Skin epidermis (tissue), 12 donors: ENCODE measurements around the gene CD28.

Experiments
- H3K27ac ChIP-seq, 21 experiments: fragments of 200-600 bp; sonication (generic) in 11 of 21; one replicate each; pipeline ENCODE4 v1.5.0; 2020; ENCODE audit warnings: mild to moderate bottlenecking in 3 of 21, inconsistent platforms in 2 of 21, moderate library complexity in 2 of 21
- H3K4me3 ChIP-seq, 7 experiments: fragments of 200-600 bp; sonication (generic) in 2 of 7; one replicate each; pipeline ENCODE4 v1.5.0; 2020; ENCODE audit warnings: inconsistent platforms in 2 of 7, mild to moderate bottlenecking in 2 of 7, moderate library complexity in 1 of 7

Gene CD28

DNA sequence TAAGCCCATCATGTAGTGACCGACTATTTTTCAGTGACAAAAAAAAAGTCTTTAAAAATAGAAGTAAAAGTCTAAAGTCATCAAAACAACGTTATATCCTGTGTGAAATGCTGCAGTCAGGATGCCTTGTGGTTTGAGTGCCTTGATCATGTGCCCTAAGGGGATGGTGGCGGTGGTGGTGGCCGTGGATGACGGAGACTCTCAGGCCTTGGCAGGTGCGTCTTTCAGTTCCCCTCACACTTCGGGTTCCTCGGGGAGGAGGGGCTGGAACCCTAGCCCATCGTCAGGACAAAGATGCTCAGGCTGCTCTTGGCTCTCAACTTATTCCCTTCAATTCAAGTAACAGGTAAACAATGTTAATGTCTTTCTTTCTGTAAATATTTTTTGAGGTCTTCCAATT is at the start of gene CD28:
Gene CD28, plus strand, starts transcription at position 237 of the 400 bp plus-strand sequence. Its CDS starts 58 bp downstream, at position 295.
- Histone ChIP-seq H3K4me3 (peak within 1 kb of the TSS; percentile 2 to 37 (median 17)), H3K27ac (peak within 1 kb of the TSS in 13 of 21 experiments; percentile 27 to 86 (median 62))

DNA sequence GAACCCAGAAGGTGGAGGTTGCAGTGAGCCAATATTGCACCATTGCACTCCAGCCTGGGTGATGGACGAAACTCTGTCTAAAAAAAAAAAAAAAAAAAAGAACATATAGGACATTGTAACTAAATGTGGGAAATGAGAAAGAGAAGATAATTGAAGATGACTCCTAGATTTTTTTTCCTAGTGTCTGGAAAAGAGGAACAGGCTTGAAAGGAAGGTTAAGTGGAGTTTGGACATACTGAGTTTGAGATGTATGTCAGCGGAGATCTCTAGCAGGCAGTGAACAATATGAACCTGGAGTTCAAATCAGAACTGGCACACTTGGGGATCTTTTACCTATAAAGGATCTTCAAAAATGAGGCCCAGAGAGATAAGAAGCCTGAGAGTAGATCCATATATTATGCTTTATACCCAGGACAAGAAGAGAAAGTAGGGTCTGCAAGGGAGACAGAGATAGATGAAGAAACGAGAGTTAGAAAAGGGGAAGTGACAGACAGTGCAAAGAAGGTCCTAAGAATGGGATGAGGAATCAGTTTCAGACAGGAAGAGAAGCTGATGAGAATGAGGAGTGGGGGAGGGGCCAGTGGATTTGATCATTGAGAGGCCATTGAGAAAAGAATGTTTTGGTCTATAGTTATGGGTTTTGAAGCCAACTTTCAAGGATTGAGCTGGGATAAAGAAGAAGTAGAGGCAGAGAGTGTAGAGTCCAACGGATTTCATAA is 46.9 kb upstream of the CD28 start:
- peak overlapping the region in 1 of 21 experiments; percentile 36 for H3K27ac ChIP-seq
- H3K4me3 ChIP-seq, result no peak overlapping the region

GRCh38 chr2:203660465-203660864 is 46.0 kb upstream of the CD28 start:
- Histone ChIP-seq H3K4me3 (no peak overlapping the region), H3K27ac (no peak overlapping the region)

DNA sequence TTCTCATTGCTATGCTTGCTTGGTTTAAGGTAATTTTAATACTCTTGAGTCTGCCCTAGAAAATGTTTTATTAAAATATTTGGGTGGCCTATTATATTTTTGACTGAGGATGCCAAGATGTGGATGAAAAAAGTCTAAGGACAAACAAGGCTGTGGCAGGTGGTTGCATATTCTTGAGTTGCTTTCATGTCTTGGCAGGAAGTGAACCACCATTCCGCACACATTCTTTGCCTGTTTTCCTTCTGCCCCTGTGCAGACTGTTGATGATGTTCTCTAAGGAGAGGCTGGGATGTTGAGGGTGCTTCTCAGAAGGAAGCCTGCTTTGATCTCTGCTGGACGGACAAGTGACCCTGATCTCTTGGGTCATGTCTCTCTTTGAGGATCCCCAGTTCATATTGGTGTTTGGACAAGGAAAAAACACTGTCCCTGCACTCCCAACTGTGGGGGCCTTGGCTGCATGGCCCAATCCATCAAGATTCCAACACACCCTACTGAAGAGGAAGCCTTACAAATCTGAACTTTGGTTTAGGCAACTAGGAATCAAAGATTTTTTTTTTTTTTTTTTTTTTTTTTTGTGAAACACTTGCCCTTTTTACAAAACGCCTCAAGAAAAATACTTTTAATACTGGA is 45.0 kb upstream of the CD28 start:
- no peak overlapping the region for H3K4me3 ChIP-seq
- H3K27ac ChIP-seq, result no peak overlapping the region

GRCh38 chr2:203662487-203662886 is 44.0 kb upstream of the CD28 start:
- no peak overlapping the region for H3K4me3 ChIP-seq
- H3K27ac ChIP-seq, result no peak overlapping the region

DNA sequence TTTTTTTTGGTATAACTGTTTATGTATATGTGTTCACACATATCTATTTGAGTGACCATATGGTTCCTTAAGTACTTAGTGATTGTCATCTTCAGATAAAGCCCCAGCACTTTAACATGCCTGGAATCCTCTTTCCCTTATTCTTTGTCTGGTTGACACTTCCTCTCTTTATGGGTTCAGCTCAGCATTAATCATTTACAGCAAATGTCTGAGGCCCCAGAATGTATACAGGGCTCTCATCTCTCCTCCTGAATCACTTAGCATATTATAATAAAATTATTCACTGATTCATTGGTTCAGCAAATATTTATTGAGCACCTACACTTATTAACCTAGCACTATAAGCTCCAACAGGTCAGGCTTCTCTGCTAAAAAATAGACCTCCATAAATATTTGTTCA is 43.5 kb upstream of the CD28 start:
- Histone ChIP-seq H3K27ac (no peak overlapping the region), H3K4me3 (no peak overlapping the region)

DNA sequence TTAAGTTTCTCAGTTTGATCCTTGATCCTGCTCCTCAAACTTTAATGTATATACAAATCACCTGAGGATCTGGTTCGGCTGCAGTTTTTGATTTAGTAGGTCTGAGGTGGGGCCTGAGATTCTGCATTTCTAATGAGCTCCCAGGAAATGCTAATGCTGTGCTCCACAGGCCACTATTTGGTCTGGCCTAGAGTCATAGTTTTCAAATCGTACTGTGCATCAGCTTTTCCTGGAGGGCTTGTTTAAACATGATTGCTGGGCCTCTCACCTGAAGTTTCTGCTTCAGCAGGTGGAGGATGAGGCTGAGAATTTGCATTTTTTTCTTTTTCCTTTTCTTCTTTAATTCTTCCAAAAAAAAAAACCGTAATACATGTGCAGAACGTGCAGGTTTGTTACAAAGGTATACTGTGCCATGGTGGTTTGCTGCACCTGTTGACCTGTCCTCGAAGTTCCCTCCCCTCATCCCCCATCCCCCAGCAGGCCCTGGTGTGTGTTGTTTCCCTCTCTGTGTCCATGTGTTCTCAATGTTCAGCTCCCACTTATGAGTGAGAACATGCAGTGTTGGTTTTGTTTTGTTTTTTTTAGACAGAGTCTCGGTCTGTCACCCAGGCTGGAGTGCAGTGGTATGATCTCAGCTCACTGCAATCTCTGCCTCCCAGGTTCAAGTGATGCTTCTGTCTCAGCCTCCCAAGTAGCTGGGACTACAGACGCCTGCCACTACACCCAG is 42.2 kb upstream of the CD28 start:
- H3K27ac ChIP-seq, result no peak overlapping the region

GRCh38 chr2:203667838-203668237 is 38.6 kb upstream of the CD28 start:
- no peak overlapping the region for H3K27ac ChIP-seq
- no peak overlapping the region for H3K4me3 ChIP-seq

More for the DNA sequence above, 42.2 kb upstream of the CD28 start:
- no peak overlapping the region for H3K4me3 ChIP-seq

DNA sequence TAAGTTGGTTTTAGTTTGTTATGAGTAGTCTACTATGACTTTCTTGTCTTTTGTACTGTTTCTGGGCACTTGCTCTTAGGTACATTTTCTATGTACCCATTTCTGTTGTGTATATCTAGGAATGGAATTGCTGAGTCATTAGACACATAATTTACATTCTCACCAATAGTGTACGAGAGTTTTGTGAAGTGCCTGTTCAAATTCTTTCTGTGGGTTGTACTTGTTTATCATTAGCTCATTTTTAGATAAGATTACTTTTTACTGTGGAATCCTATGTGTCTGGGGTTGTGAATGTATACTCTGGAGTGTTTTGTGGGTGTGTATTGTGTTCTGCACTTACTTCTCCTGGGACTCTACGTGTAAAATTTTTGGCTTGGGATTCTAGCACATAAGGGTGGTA is 36.6 kb upstream of the CD28 start:
- Histone ChIP-seq H3K4me3 (no peak overlapping the region), H3K27ac (no peak overlapping the region)

DNA sequence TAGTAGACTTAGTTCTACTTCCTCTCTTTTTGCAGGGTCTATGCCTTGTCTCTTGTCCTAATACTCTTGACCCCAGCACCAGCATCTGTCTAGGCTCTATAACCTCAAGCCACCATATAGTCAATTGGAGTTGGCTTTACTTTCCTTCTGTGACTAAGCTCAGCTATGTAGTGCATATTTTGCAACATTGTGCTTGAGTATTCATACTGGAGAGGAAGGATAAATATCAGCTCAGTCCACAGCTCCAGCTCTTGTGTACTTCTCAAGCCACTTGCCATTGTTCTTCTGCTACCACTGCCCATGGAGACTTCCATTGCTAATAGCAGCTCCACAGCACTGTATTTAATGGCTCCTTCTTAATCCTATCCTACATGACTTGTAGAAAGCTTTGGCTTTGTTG is 35.5 kb upstream of the CD28 start:
- H3K27ac ChIP-seq, result no peak overlapping the region
- no peak overlapping the region for H3K4me3 ChIP-seq

DNA sequence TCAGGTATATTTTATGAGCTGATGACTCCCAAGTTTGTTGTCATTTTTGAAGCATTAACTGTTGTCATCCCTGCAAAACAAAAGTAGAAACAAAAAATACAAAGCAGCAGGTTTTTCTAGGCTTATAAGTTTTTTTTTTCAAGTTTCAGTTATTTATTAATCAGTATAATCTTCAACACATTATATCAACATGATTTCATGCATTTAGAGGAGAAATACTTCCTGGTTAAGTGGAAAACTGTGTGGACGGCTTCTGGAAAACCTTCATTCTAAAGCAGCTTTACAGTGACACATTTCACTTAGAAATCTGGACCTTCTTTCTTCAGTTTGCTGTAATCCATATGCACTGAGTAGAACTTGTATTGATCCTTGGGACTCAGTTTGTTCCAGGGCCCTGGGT is 34.6 kb upstream of the CD28 start:
- no peak overlapping the region for H3K27ac ChIP-seq
- H3K4me3 ChIP-seq, result no peak overlapping the region

- no peak overlapping the region for H3K4me3 ChIP-seq
- H3K27ac ChIP-seq, result peak overlapping the region in 3 of 21 experiments; percentile 19 to 79 (median 67)
Measured at GRCh38 chr2:203672856-203673255, 33.6 kb upstream of the CD28 start.

DNA sequence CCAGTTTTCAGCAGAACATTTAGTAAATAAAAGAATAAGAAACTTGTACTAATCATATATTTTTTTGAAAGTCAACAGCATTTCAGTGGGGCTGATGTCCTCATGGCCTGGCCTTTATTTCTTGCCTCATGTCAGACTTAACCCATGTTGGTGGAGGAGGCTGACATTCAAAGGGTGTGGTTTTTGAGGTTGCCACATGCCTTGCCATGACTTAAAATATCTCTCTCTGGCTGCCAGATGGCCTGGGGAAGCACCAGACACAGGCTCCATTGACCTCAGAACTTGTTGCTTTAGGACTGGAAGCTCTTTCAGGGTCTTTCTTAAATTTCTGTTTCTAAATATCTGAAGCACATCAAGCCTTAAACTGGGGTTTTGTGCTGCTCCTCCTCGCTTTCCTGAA is 32.5 kb upstream of the CD28 start:
- H3K4me3 ChIP-seq, result no peak overlapping the region
- peak overlapping the region in 12 of 21 experiments; percentile 12 to 79 (median 50) for H3K27ac ChIP-seq

DNA sequence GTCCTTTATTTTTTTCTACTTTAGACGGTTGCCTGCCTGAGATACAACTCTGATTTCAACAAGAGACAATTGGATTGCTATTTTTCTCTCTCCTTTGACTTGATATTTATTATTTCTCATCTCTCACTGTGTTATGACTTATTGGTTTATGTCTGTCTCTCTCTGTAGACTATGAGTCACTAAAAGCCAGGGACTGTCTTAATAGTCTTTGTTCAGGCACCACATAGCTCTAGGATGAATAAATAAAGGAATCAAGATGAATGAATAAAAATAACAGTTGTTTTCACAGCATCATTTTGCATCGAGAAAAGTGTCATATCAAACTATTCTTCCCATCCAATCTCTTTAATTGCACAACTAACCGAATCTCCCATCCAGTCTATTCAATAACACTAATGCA is 31.4 kb upstream of the CD28 start:
- no peak overlapping the region for H3K4me3 ChIP-seq
- H3K27ac ChIP-seq, result peak overlapping the region in 7 of 21 experiments; percentile 17 to 79 (median 50)

DNA sequence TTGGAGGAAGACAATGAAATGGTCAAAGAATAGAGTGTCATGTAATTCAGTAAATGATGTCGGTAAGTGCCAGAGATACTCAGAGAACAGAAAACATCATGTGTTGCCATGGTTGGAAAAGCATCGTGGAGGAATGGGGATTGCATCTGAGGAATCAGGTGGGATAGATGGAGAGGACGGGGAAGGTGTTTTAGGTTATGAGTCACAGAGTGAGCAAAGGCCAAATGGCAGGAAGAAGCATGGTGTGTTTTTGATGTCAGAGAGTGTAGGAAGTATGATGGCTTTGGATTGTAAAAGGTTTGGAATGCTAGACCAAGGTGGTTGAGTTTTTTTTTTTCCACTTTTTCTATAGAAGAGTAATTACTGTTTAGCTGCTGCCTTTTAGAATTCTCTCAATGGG is 27.5 kb upstream of the CD28 start:
- no peak overlapping the region for H3K4me3 ChIP-seq
- H3K27ac ChIP-seq, result no peak overlapping the region

DNA sequence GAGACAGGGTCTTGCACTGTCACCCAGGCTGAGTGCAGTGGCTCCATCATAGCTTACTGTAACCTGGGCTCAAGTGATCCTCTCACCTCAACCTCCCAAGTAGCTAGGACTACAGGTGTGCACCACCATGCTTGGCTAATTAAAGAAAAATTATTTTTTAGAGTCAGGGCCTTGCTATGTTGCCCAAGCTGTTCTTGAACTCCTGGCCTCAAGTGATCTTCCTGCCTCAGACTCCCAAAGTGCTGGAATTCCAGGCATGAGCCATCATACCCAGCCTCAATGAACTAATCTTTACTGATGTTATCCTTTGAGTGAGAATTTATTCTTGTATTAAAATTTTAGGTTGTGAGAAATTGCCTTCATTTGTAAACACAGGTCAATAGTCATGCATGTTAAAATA is 27.0 kb upstream of the CD28 start:
- Histone ChIP-seq H3K27ac (no peak overlapping the region), H3K4me3 (no peak overlapping the region)

DNA sequence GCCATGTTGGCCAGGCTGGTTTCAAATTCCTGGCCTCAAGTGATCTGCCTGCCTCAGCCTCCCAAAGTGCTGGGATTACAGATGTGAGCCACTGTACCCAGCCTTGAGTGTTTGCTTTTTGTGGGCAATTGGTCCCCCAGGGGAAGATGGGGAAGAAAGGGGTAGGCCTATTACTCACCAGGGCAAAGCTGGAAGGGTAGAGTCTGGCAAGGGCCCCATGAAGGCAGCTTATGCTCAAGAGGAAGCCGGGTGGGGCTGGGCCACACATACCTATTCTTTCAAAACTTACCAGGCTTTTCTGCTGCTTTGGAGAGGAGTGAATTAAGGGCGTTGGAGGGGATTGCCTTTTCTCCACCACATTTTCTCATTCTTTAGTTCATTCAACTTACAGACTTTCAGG is 24.5 kb upstream of the CD28 start:
- Histone ChIP-seq H3K27ac (peak overlapping the region in 18 of 21 experiments; percentile 5 to 92 (median 60)), H3K4me3 (no peak overlapping the region)

DNA sequence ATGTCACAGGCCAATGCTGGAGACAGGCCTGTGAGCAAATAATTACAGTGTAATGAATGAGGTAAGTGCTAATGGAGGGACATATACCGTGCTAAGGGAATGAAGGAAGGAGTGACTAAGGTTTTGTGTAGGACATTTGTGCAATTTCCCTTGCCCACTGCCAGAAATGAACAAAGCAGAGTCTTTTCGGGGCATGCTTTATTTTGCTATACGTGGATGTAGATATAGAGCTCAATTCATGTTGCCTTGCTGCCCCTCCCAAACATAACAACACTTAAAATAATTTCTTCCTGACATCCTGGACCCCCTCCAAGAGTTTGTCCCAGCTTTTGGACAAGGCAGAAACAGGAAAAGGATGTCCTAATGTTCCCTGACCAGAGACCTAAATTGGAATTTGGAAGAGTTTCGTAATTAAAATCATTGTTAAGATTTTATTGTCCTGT is 23.7 kb upstream of the CD28 start:
- Histone ChIP-seq H3K4me3 (no peak overlapping the region), H3K27ac (peak overlapping the region in 16 of 21 experiments; percentile 5 to 92 (median 58))

- H3K4me3 ChIP-seq, result no peak overlapping the region
- H3K27ac ChIP-seq, result peak overlapping the region in 17 of 21 experiments; percentile 6 to 92 (median 53)
Measured at GRCh38 chr2:203683421-203683820, 23.0 kb upstream of the CD28 start.

DNA sequence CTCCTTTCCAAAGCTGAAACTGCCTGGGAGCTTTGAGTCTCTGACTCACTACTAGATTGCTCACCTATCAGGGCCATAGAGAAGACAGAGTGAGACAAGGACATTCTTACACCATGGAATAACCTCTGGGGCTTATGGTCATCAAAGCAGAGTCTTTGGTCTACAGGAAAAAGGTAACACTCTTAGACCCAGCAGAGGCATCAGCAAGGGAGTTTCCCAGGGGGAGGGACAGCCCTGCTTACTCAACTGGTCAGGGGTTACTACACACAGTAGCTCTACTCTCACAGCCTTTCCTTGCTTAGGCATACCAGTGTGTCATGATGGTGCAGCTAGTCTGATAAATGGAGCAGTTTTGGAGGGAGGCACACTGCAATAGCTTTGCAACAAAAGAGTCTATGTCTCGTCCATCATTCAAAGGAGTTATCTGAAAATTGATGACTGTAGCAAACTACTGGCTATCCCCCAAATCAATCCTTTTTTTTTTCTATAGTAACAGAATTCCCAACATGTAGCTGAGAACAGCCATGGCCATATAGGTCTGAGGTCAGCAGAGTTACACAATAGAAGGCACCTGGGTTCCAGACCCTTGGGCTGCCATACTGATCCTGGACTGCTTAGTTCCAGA is 22.4 kb upstream of the CD28 start:
- Histone ChIP-seq H3K4me3 (no peak overlapping the region), H3K27ac (peak overlapping the region in 20 of 21 experiments; percentile 6 to 92 (median 60))
